ENCODE results near the gene CRTAC1.

DNA sequence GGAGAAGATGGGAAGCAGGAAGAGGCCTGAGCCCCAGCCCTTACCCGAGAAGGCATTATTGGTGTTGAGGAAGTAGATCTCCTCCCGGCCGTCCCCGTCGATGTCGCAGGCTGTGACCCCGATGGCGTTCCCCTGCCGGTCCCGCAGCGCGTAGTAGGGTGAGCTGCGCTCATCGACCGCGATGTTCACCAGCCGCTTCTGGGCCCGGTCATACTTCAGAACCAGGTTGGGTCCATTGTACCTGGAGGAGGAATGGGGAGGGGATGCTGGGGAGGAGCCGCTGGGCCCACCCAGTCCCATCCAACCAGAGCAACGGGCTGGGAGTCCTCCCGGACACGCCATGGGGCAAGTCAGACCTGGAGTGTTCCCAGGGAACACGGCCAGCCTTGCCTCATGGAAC, 94.3 kb downstream of the CRTAC1 start:
- no peak for TF ChIP-seq POLR2A (IDR thresholded peaks at IDR 0.05; ENCODE audit: low read depth, low read length)
- TF ChIP-seq SPI1 (IDR thresholded peaks at IDR 0.05; ENCODE audit: low read depth, low read length), result no peak

Measured in GM12891 (cell line).